ENCODE data around the gene LDLRAD4. TPM values are rescaled to one million over a fixed set of nuclear protein-coding genes. Genes with fewer than 3 reads are reported as not detected.

Gene LDLRAD4
- total RNA-seq, 2 donors from 2014 or later, result 18.4 to 59.2 TPM

GRCh38 chr18:13580991-13581390 lies 362.4 kb downstream of the LDLRAD4 start:
- ATAC-seq, result no peak
- no peaks in the 10 kb centered on the region for H3K9me3 Mint-ChIP-seq
- H3K36me3 Mint-ChIP-seq, result peaks cover 5 to 11% of the 10 kb centered on the region in 2 donors
- H3K27ac Mint-ChIP-seq, result peak overlapping the region in 1 of 2 donors; percentile 32
- no peak for DNase-seq (ENCODE audit: low spot score in 2 of 2)

GRCh38 chr18:13581496-13582177 lies 363.1 kb downstream of the LDLRAD4 start:
- Mint-ChIP-seq H3K27ac (no peak overlapping the region), H3K36me3 (peaks cover 5 to 10% of the 10 kb centered on the region in 2 donors), H3K9me3 (no peaks in the 10 kb centered on the region)
- DNase-seq (ENCODE audit: low spot score in 2 of 2) (no peak), ATAC-seq (no peak)

GRCh38 chr18:13582178-13582670 lies 363.7 kb downstream of the LDLRAD4 start:
- ATAC-seq (no peak), DNase-seq (ENCODE audit: low spot score in 2 of 2) (no peak)
- Mint-ChIP-seq H3K36me3 (peaks cover 5 to 11% of the 10 kb centered on the region in 2 donors), H3K27ac (no peak overlapping the region), H3K9me3 (no peaks in the 10 kb centered on the region)

GRCh38 chr18:13583576-13584550 lies 365.3 kb downstream of the LDLRAD4 start:
- no peaks in the 10 kb centered on the region for H3K9me3 Mint-ChIP-seq
- H3K27ac Mint-ChIP-seq, result no peak overlapping the region
- DNase-seq (ENCODE audit: low spot score in 2 of 2) (no peak), ATAC-seq (no peak)
- H3K36me3 Mint-ChIP-seq, result peaks cover 5 to 22% of the 10 kb centered on the region in 2 donors

GRCh38 chr18:13584825-13585224 lies 366.3 kb downstream of the LDLRAD4 start:
- Mint-ChIP-seq H3K9me3 (no peaks in the 10 kb centered on the region), H3K36me3 (peaks cover 5 to 22% of the 10 kb centered on the region in 2 donors), H3K27ac (no peak overlapping the region)
- DNase-seq (ENCODE audit: low spot score in 2 of 2) (no peak), ATAC-seq (no peak)

GRCh38 chr18:13585379-13586153 lies 367.0 kb downstream of the LDLRAD4 start:
- DNase-seq (ENCODE audit: low spot score in 2 of 2), result no peak
- H3K36me3 Mint-ChIP-seq, result peaks cover 5 to 22% of the 10 kb centered on the region in 2 donors
- no peak for ATAC-seq
- peak overlapping the region; percentile 65 to 86 for H3K27ac Mint-ChIP-seq
- no peaks in the 10 kb centered on the region for H3K9me3 Mint-ChIP-seq

GRCh38 chr18:13587001-13587400 lies 368.4 kb downstream of the LDLRAD4 start:
- DNase-seq (ENCODE audit: low spot score in 2 of 2), result no peak
- H3K36me3 Mint-ChIP-seq, result peaks cover 5 to 22% of the 10 kb centered on the region in 2 donors
- peak overlapping the region in 1 of 2 donors; percentile 15 for H3K27ac Mint-ChIP-seq
- ATAC-seq, result no peak
- H3K9me3 Mint-ChIP-seq, result no peaks in the 10 kb centered on the region

- Mint-ChIP-seq H3K36me3 (peaks cover 5 to 22% of the 10 kb centered on the region in 2 donors), H3K27ac (peak overlapping the region; percentile 15 to 47), H3K9me3 (no peaks in the 10 kb centered on the region)
- no peak for DNase-seq (ENCODE audit: low spot score in 2 of 2)
- no peak for ATAC-seq
Observed at GRCh38 chr18:13587477-13587876, 368.9 kb downstream of the LDLRAD4 start.

- Mint-ChIP-seq H3K9me3 (no peaks in the 10 kb centered on the region), H3K27ac (peak overlapping the region; percentile 15 to 47), H3K36me3 (peaks cover 5 to 22% of the 10 kb centered on the region in 2 donors)
- DNase-seq (ENCODE audit: low spot score in 2 of 2), result no peak
- peak; percentile 51 to 61 for ATAC-seq
Observed at GRCh38 chr18:13587937-13588336, 369.4 kb downstream of the LDLRAD4 start.

GRCh38 chr18:13589316-13589715 lies 370.8 kb downstream of the LDLRAD4 start:
- no peak for DNase-seq (ENCODE audit: low spot score in 2 of 2)
- peaks cover 5 to 8% of the 10 kb centered on the region in 2 donors for H3K9me3 Mint-ChIP-seq
- H3K27ac Mint-ChIP-seq, result no peak overlapping the region
- no peak for ATAC-seq
- H3K36me3 Mint-ChIP-seq, result peaks cover 10 to 36% of the 10 kb centered on the region in 2 donors

- no peak overlapping the region for H3K27ac Mint-ChIP-seq
- ATAC-seq, result no peak
Observed at GRCh38 chr18:13589943-13590342, 371.4 kb downstream of the LDLRAD4 start.

GRCh38 chr18:13592246-13592645 lies 373.7 kb downstream of the LDLRAD4 start:
- H3K36me3 Mint-ChIP-seq, result peaks cover 29 to 52% of the 10 kb centered on the region in 2 donors
- no peak for ATAC-seq
- no peak overlapping the region for H3K27ac Mint-ChIP-seq
- no peak for DNase-seq (ENCODE audit: low spot score in 2 of 2)
- peaks cover 25 to 32% of the 10 kb centered on the region in 2 donors for H3K9me3 Mint-ChIP-seq

More at GRCh38 chr18:13589943-13590342, 371.4 kb downstream of the LDLRAD4 start:
- Mint-ChIP-seq H3K36me3 (peaks cover 7 to 40% of the 10 kb centered on the region in 2 donors), H3K9me3 (peaks cover 5 to 11% of the 10 kb centered on the region in 2 donors)
- DNase-seq (ENCODE audit: low spot score in 2 of 2), result no peak

- no peak overlapping the region for H3K27ac Mint-ChIP-seq
- no peak for ATAC-seq
- no peak for DNase-seq (ENCODE audit: low spot score in 2 of 2)
- H3K9me3 Mint-ChIP-seq, result peaks cover 38 to 49% of the 10 kb centered on the region in 2 donors
- H3K36me3 Mint-ChIP-seq, result peaks cover 46 to 61% of the 10 kb centered on the region in 2 donors
Observed at GRCh38 chr18:13594551-13594950, 376.0 kb downstream of the LDLRAD4 start.

- no peak for DNase-seq (ENCODE audit: low spot score in 2 of 2)
- H3K9me3 Mint-ChIP-seq, result peaks cover 38 to 53% of the 10 kb centered on the region in 2 donors
Observed at GRCh38 chr18:13597068-13597467, 378.5 kb downstream of the LDLRAD4 start.

GRCh38 chr18:13598591-13598990 lies 380.0 kb downstream of the LDLRAD4 start:
- DNase-seq (ENCODE audit: low spot score in 2 of 2), result no peak
- ATAC-seq, result no peak
- peaks cover 45 to 62% of the 10 kb centered on the region in 2 donors for H3K36me3 Mint-ChIP-seq

More at GRCh38 chr18:13597068-13597467, 378.5 kb downstream of the LDLRAD4 start:
- H3K27ac Mint-ChIP-seq, result no peak overlapping the region
- peaks cover 46 to 68% of the 10 kb centered on the region in 2 donors for H3K36me3 Mint-ChIP-seq
- ATAC-seq, result no peak

GRCh38 chr18:13599031-13599430 lies 380.5 kb downstream of the LDLRAD4 start:
- H3K36me3 Mint-ChIP-seq, result peaks cover 40 to 58% of the 10 kb centered on the region in 2 donors
- ATAC-seq (no peak), DNase-seq (ENCODE audit: low spot score in 2 of 2) (no peak)
- H3K9me3 Mint-ChIP-seq, result peaks cover 34 to 45% of the 10 kb centered on the region in 2 donors
- H3K27ac Mint-ChIP-seq, result no peak overlapping the region

More at GRCh38 chr18:13598591-13598990, 380.0 kb downstream of the LDLRAD4 start:
- Mint-ChIP-seq H3K9me3 (peaks cover 38 to 48% of the 10 kb centered on the region in 2 donors), H3K27ac (no peak overlapping the region)
